HG02938 (cell line): Measurements from ENCODE around the gene HNRNPA2B1.
A peak's percentile ranks its signal among the peaks of the same experiment; 100 is the strongest.
"Not testable (repeated sequence)": the region's sequence is repeated elsewhere in the genome, so short reads cannot be mapped to it uniquely, and the experiment has no call there.

Experiments used
- ATAC-seq: cut with Tn5 transposase; IDR thresholded peaks from one replicate; pipeline ENCODE4 v1.9.1; 2021; ENCODE audit warnings: mild to moderate bottlenecking, moderate library complexity; ENCODE audit not compliant: unreplicated experiment

The HNRNPA2B1 gene

GRCh38 chr7:26185131-26185843 is 15.3 kb downstream of the HNRNPA2B1 start:
- ATAC-seq, result no peak

- not testable (repeated sequence) for ATAC-seq
Measured at GRCh38 chr7:26184281-26185101, 16.1 kb downstream of the HNRNPA2B1 start.

GRCh38 chr7:26183545-26184280 is 16.8 kb downstream of the HNRNPA2B1 start:
- ATAC-seq, result no peak

GRCh38 chr7:26182706-26183105 is 17.8 kb downstream of the HNRNPA2B1 start:
- no peak for ATAC-seq

GRCh38 chr7:26182283-26182682 is 18.3 kb downstream of the HNRNPA2B1 start:
- ATAC-seq, result no peak

GRCh38 chr7:26181474-26182227 is 18.9 kb downstream of the HNRNPA2B1 start:
- ATAC-seq, result no peak

- ATAC-seq, result no peak
Measured at GRCh38 chr7:26180792-26181198, 19.8 kb downstream of the HNRNPA2B1 start.

GRCh38 chr7:26179826-26180497 is 20.6 kb downstream of the HNRNPA2B1 start:
- ATAC-seq, result no peak

GRCh38 chr7:26179422-26179821 is 21.1 kb downstream of the HNRNPA2B1 start:
- ATAC-seq, result no peak

- ATAC-seq, result no peak
Measured at GRCh38 chr7:26178272-26178960, 22.1 kb downstream of the HNRNPA2B1 start.

GRCh38 chr7:26177269-26177668 is 23.3 kb downstream of the HNRNPA2B1 start:
- not testable (repeated sequence) for ATAC-seq

GRCh38 chr7:26176696-26177095 is 23.9 kb downstream of the HNRNPA2B1 start:
- not testable (repeated sequence) for ATAC-seq

- ATAC-seq, result not testable (repeated sequence)
Measured at GRCh38 chr7:26175903-26176302, 24.6 kb downstream of the HNRNPA2B1 start.

GRCh38 chr7:26172048-26172447 is 28.5 kb downstream of the HNRNPA2B1 start:
- ATAC-seq, result no peak

GRCh38 chr7:26171601-26172000 is 28.9 kb downstream of the HNRNPA2B1 start:
- no peak for ATAC-seq

GRCh38 chr7:26170663-26171062 is 29.9 kb downstream of the HNRNPA2B1 start:
- no peak for ATAC-seq

- no peak for ATAC-seq
Measured at GRCh38 chr7:26169271-26169670, 31.3 kb downstream of the HNRNPA2B1 start.

GRCh38 chr7:26168458-26169023 is 32.0 kb downstream of the HNRNPA2B1 start:
- ATAC-seq, result no peak

GRCh38 chr7:26167303-26167934 is 33.1 kb downstream of the HNRNPA2B1 start:
- peak; percentile 84 for ATAC-seq
